Mammary epithelial cell (primary cell): ENCODE data around the gene HOXA6.

Experiments used
- CTCF ChIP-seq, 2 donors: IDR thresholded peaks in 1 of 2; conservative IDR thresholded peaks in 1 of 2; 2 replicates each; pipeline ENCODE4 v1.5.1; 2011 to 2012; ENCODE audit warnings: inconsistent platforms in 2 of 2, low read length in 2 of 2, mild to moderate bottlenecking in 2 of 2, control low read depth in 1 of 2, low read depth in 1 of 2; ENCODE audit not compliant: insufficient read depth in 1 of 2; ENCODE audit errors: extremely low read depth in 1 of 2
- EZH2 ChIP-seq: IDR thresholded peaks from 2 replicates; pipeline ENCODE4 v1.6.1; 2012; ENCODE audit warnings: low read length, inconsistent platforms, borderline replicate concordance

- TF ChIP-seq EZH2 (no peak), CTCF (conservative IDR thresholded peaks at IDR 0.05 in 1 of 2, IDR thresholded peaks at IDR 0.05 in 1 of 2; ENCODE audit: extremely low read depth in 1 of 2, insufficient read depth in 1 of 2, low read depth in 1 of 2, low read length in 2 of 2) (no peak)
These were observed 46.2 kb downstream of the HOXA6 start for GRCh38 chr7:27101171-27101956.
